HCT116 (cell line): ENCODE measurements around the gene HRH2. TPM values are rescaled to one million over a fixed set of nuclear protein-coding genes. Genes with fewer than 3 reads are reported as not detected.

Experiments used
- ATAC-seq: fragments of 200-7000 bp; cut with Tn5 transposase; 2 replicates; pipeline ENCODE4 v1.9.1; 2020; ENCODE audit warnings: mild to moderate bottlenecking, moderate library complexity
- BruUV-seq: library from RNA; stranded (reverse); fragments of 400-500 nt; replicated peaks from 2 replicates; lab custom pipeline; 2021; lab: Mats Ljungman, UMichigan
- CTCF ChIA-PET: fragments of 300-600 bp; sonication (Branson Sonifier 250); formaldehyde crosslinking; loops from one replicate; lab custom pipeline; 2021; ENCODE audit warnings: antibody characterized with exemption; lab: Charles Lee
- POLR2A ChIA-PET: fragments of 300-600, 350-600 bp; sonication (Branson Sonifier 250); formaldehyde crosslinking; loops from one replicate; lab custom pipeline; 2021; ENCODE audit warnings: antibody characterized with exemption; lab: Charles Lee
- RAD21 ChIA-PET, 2 experiments: fragments of 300-600 bp; sonication (Branson Sonifier 250); formaldehyde crosslinking; loops; one replicate each; lab custom pipeline; 2023; ENCODE audit warnings: low total read pairs in 2 of 2; ENCODE audit not compliant: uncharacterized antibody in 2 of 2, unreplicated experiment in 2 of 2, low non-redundant PET in 1 of 2; lab: Charles Lee
- DNase-seq: peaks from one replicate; pipeline ENCODE4 v3.0.0-alpha.2; 2010; ENCODE audit warnings: low read depth, low spot score
- H2AFZ ChIP-seq: fragments of 200-600 bp; shearing (Covaris generic), sonication (generic); 2 replicates; pipeline ENCODE4 v1.6.1; 2017; ENCODE audit warnings: low read depth, mixed run types, mixed read lengths, antibody characterized with exemption, low read length; ENCODE audit not compliant: poor library complexity, severe bottlenecking
- H3K27ac ChIP-seq: 2 replicates; pipeline ENCODE4 v1.5.1; 2012; ENCODE audit warnings: low read depth, low read length
- H3K27me3 ChIP-seq: fragments of 200-600 bp; sonication (generic); 2 replicates; pipeline ENCODE4 v1.6.1; 2016; ENCODE audit warnings: mixed run types, low read length, mixed read lengths; ENCODE audit not compliant: insufficient read depth
- H3K36me3 ChIP-seq, 2 experiments: fragments of 200-500 bp in 1 of 2; fragments of 200-600 bp in 1 of 2; sonication (Bioruptor generic) in 1 of 2; sonication (generic) in 1 of 2; 2 replicates each; pipeline versions ENCODE4 v1.5.1 to v1.6.1; 2014 to 2016; ENCODE audit warnings: low read length in 2 of 2, inconsistent platforms in 1 of 2, mixed read lengths in 1 of 2, mixed run types in 1 of 2; ENCODE audit not compliant: insufficient read depth in 2 of 2, control insufficient read depth in 1 of 2
- H3K4me1 ChIP-seq, 2 experiments: fragments of 200-600 bp in 1 of 2; sonication (generic) in 1 of 2; 2 replicates each; pipeline versions ENCODE4 v1.5.1 to v1.6.1; 2012 to 2017; ENCODE audit warnings: low read length in 2 of 2, inconsistent platforms in 1 of 2, mild to moderate bottlenecking in 1 of 2, mixed read lengths in 1 of 2, mixed run types in 1 of 2, moderate library complexity in 1 of 2; ENCODE audit not compliant: insufficient read depth in 2 of 2, control insufficient read depth in 1 of 2
- H3K4me2 ChIP-seq: fragments of 200-600 bp; sonication (generic); 2 replicates; pipeline ENCODE4 v1.6.1; 2017; ENCODE audit warnings: mixed run types, low read length, mixed read lengths
- H3K4me3 ChIP-seq, 2 experiments: fragments of 200-600 bp in 1 of 2; sonication (generic) in 1 of 2; replicated peaks in 1 of 2; 2 replicates each; pipeline ENCODE4 v1.5.1; 2011 to 2016; ENCODE audit warnings: low read length in 2 of 2, control low read depth in 1 of 2, low read depth in 1 of 2, mild to moderate bottlenecking in 1 of 2, mixed read lengths in 1 of 2, mixed run types in 1 of 2
- H3K79me2 ChIP-seq: fragments of 200-600 bp; sonication (generic); 2 replicates; pipeline ENCODE4 v1.6.1; 2017; ENCODE audit warnings: mild to moderate bottlenecking, mixed run types, low read length, moderate library complexity, mixed read lengths; ENCODE audit not compliant: insufficient read depth
- H3K9ac ChIP-seq: fragments of 200-600 bp; sonication (generic); 2 replicates; pipeline ENCODE4 v1.6.1; 2016; ENCODE audit warnings: low read length, mixed read lengths
- H3K9me2 ChIP-seq: fragments of 200-600 bp; sonication (generic), shearing (Covaris generic); 2 replicates; pipeline ENCODE4 v1.6.1; 2017; ENCODE audit warnings: mixed run types, mild to moderate bottlenecking, moderate library complexity; ENCODE audit not compliant: insufficient read depth
- H3K9me3 ChIP-seq, 2 experiments: fragments of 200-500 bp in 1 of 2; fragments of 200-600 bp in 1 of 2; sonication (Bioruptor generic) in 1 of 2; sonication (generic) in 1 of 2; 2 replicates each; pipeline ENCODE4 v1.6.1; 2014 to 2017; ENCODE audit warnings: low read length in 2 of 2, mixed read lengths in 2 of 2, inconsistent platforms in 1 of 2, low read depth in 1 of 2, mild to moderate bottlenecking in 1 of 2, mixed run types in 1 of 2, moderate library complexity in 1 of 2; ENCODE audit not compliant: control insufficient read depth in 1 of 2, insufficient read depth in 1 of 2
- H4K20me1 ChIP-seq: fragments of 200-600 bp; sonication (generic), shearing (Covaris generic); 2 replicates; pipeline ENCODE4 v1.6.1; 2017; ENCODE audit warnings: mixed run types, mild to moderate bottlenecking, moderate library complexity; ENCODE audit not compliant: insufficient read depth
- ATF3 ChIP-seq: IDR thresholded peaks from 2 replicates; pipeline ENCODE4 v1.6.1; 2012
- ELF1 ChIP-seq: IDR thresholded peaks from 2 replicates; pipeline ENCODE4 v1.6.1; 2012; ENCODE audit warnings: low read depth, borderline replicate concordance
- EZH2phosphoT487 ChIP-seq: fragments of 200-600 bp; IDR thresholded peaks from 2 replicates; pipeline ENCODE4 v1.6.1; 2018; ENCODE audit warnings: antibody characterized with exemption, borderline replicate concordance
- FOSL1 ChIP-seq: IDR thresholded peaks from 2 replicates; pipeline ENCODE4 v1.6.1; 2012; ENCODE audit warnings: low read depth
- JUND ChIP-seq: IDR thresholded peaks from 2 replicates; pipeline ENCODE4 v1.6.1; 2012
- POLR2A ChIP-seq: IDR thresholded peaks from 2 replicates; pipeline ENCODE4 v1.7.0; 2011; ENCODE audit warnings: borderline replicate concordance; ENCODE audit not compliant: insufficient read depth, insufficient read length; ENCODE audit errors: extremely low read depth
- POLR2AphosphoS5 ChIP-seq: IDR thresholded peaks from 2 replicates; pipeline ENCODE4 v1.6.1; 2011; ENCODE audit warnings: mild to moderate bottlenecking, low read depth, low read length, moderate library complexity
- RAD21 ChIP-seq: IDR thresholded peaks from 2 replicates; pipeline ENCODE4 v1.6.1; 2012; ENCODE audit warnings: low read depth, mild to moderate bottlenecking
- REST ChIP-seq: IDR thresholded peaks from 2 replicates; pipeline ENCODE4 v1.6.1; 2012; ENCODE audit warnings: low read depth
- SIN3A ChIP-seq: IDR thresholded peaks from 2 replicates; pipeline ENCODE4 v1.6.1; 2012; ENCODE audit warnings: low read depth
- YY1 ChIP-seq: IDR thresholded peaks from 2 replicates; pipeline ENCODE4 v1.6.1; 2011; ENCODE audit warnings: low read length, low read depth, moderate library complexity, mild to moderate bottlenecking; ENCODE audit not compliant: insufficient replicate concordance; ENCODE audit errors: extremely low read depth
- intact Hi-C: fragments of 100-400 bp; cut with micrococcal nuclease; formaldehyde crosslinking; loops from 2 replicates; pipeline ENCODE4 v1.10.0; 2022
- total RNA-seq: library from RNA; stranded (reverse); gene quantifications from one replicate; pipeline ENCODE4 v1.2.1, GENCODE V29; 2021; ENCODE audit not compliant: unreplicated experiment

The HRH2 gene
- total RNA-seq, 1 experiment from 2014 or later = 0.12 TPM

- no peaks in the 10 kb centered on the region for H3K79me2 ChIP-seq
- peaks cover 6 to 14% of the 10 kb centered on the region in 2 experiments; a peak in 3 of 4 replicates for H3K4me1 ChIP-seq
- ATAC-seq (no peak), DNase-seq (no peak)
- H3K4me3 ChIP-seq = no peak overlapping the region
- TF ChIP-seq JUND (no peak), SIN3A (no peak), ATF3 (no peak), POLR2A (no peak), RAD21 (no peak), FOSL1 (no peak), EZH2phosphoT487 (no peak), REST (no peak), ELF1 (no peak), YY1 (no peak), POLR2AphosphoS5 (no peak)
- TF ChIP-seq, all 23 proteins: peak for 0
- Histone ChIP-seq H3K9me3 (no peaks in the 10 kb centered on the region), H3K27me3 (peaks cover 7% of the 10 kb centered on the region; the same call in 1 of the 2 replicates), H3K9ac (no peak overlapping the region), H3K9me2 (no peaks in the 10 kb centered on the region), H3K4me2 (no peak overlapping the region), H4K20me1 (no peaks in the 10 kb centered on the region), H3K36me3 (no peaks in the 10 kb centered on the region), H3K27ac (no peak overlapping the region), H2AFZ (no peak overlapping the region)
- POLR2A ChIA-PET = no interaction called here
- CTCF ChIA-PET = no interaction called here
- RAD21 ChIA-PET = no interaction called here
- intact Hi-C loops = no loop called here
- no TSS peak for BruUV-seq
Measured at GRCh38 chr5:175748650-175749049, 90.8 kb downstream of the HRH2 start.
